ENCODE data around the gene FFAR3.

Gene FFAR3

DNA sequence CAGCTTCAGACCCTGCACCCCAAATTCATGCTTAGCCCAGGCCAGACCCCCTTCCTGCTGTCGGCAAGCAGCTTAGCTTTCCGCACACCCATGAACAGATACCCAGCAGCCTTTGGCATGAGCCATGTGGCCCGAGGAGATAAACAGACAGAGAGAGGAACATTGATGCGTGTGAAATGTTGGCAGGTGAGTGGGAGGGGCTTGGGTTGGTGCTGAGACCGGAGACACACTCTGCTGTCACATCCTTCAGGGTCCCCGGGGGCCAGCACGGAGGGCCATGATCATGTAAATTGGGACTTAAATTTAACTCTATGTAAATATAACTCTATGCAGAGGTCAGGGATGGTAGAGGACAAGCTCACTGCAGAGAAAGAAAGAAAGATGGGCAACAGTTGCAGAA lies 27.8 kb upstream of the FFAR3 start:
- no peak for DNase-seq (ENCODE audit: low read depth in 2 of 2)

DNA sequence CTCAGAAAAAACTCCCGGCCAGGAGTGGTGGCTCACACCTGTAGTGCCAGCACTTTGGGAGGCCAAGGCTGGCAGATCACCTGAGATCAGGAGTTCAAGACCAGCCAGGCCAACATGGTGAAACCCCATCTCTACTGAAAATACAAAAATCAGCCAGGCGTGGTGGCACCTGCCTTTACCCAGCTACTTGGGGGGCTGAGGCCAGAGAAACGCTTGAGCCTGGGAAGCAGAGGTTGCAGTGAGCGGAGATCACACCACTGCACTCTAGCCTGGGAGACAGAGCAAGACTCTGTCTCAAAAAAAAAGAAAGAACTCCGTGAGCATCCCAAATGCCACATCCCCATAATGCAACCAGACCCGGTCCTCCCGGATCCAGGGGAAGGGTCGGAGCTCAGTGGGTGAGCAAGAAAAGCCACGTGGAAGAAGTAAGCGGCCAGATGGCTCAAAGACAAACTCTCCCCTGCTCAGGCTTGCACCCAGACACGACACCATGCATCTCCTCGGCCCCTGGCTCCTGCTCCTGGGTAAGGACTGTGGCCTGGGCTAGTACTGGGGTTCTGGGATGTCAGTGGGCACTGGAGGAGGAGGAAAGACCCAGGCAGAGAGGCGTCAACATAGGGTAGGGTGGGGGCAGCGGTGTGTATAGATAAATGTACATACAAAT lies 26.6 kb upstream of the FFAR3 start:
- DNase-seq (ENCODE audit: low read depth in 2 of 2), result no peak

DNA sequence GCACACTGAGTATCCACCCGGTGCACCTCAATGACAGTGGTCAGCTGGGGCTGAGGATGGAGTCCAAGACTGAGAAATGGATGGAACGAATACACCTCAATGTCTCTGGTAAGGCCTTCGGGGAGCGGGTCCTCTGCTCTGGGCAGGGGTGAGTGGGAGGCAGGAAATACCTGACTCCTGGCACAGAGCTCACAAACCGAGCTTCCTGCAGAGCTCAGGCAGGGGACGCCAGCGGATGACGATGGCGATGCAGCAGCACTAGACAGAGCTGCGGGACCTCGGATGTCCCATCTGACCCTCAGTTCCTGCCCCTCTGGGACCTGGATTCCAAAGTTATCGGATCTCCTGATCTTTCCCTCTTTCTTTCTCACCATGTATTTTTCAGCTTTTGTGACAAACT lies 25.4 kb upstream of the FFAR3 start:
- no peak for DNase-seq (ENCODE audit: low read depth in 2 of 2)

DNA sequence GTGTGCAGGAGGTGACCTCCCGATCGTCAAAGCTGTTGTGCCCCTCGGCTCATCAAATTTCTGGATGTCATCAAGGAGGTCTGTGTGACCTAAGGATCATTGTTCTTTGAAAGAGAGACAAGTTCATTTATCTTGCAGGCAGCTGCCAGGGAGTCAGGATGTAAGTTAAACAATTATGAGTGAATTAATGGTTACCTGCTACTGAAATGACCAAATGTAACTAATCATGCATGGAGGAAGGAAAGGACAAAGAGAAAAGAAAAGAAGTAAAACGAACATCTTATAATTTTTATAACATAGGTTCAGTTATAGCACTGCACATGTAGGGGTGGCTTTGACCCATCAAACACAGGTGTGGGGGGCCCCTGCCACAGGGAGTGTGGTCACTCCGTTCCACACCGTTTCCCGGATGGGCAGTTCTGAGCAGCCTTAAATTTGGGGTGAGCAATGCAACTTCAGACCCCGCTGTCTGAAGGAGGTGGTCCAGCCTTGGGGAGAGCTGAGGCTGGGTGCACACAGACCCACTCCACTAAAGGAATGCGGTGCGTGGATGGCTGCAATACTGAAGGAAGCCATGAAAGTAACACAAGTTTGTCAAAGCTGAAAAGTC lies 24.0 kb upstream of the FFAR3 start:
- no peak for DNase-seq (ENCODE audit: low read depth in 2 of 2)

DNA sequence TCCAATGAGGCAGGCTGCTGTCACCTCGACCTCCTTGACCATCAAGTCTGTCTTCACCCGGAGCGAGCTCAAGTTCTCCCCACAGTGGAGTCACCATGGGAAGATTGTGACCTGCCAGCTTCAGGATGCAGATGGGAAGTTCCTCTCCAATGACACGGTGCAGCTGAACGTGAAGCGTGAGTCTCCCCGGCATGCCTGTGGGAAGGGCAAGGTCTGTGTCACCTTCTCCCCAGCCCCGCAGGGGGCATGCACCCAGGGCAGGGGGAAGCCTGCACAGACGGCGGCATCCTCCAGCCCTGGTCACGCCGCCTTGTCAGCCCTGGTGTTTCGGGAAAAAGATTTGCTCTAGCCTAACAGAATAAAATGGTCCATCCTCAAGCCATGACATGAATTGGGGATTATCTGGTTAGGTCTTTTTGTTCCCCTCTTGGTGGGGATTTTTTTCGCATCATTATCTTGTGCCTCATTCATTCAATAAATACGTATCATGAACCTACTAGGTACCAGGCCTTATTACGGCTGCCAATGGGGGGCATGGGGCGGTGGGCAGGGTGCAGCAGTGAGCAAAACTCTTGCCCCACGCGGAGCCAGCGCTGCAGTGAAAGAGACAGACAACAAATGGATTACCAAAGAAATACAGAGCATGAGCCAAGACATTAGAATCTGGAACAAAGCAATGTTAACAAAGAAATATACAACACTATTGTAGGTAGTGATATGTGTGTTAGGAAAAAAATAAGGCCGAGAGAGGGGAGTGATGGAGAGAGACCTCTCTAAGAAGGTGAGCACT lies 21.9 kb upstream of the FFAR3 start:
- no peak for DNase-seq (ENCODE audit: low read depth in 2 of 2)

DNA sequence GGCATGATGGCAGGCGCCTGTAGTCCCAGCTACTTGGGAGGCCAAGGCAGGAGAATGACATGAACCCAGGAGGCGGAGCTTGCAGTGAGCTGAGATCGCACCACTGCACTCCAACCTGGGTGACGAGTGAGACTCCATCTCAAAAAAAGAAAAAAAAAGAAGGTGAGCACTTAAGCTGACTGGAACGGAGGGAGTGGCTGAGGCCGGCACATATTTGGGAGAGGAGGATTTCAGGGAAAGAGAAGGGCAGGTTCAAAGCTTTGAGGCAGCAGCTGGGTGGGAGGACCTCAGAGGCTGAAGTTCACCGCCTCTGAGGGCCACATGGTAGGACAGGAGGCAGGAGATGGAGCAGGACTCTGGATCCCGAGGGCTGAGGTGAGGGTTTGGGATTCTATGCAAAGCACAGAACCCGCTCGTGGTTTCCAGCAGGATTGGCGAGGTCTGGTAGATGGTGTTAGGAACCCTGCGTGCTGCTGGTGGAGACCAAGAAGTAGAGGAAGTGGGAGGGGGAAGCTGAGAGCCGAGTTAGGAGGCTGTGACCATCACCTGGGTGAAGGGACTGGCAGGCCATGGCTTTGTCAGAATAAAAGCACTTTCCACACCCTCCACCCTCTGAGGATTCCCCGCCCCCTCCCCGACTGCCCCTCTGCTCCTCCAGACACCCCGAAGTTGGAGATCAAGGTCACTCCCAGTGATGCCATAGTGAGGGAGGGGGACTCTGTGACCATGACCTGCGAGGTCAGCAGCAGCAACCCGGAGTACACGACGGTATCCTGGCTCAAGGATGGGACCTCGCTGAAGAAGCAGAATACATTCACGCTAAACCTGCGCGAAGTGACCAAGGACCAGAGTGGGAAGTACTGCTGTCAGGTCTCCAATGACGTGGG lies 20.9 kb upstream of the FFAR3 start:
- DNase-seq (ENCODE audit: low read depth in 2 of 2), result no peak

DNA sequence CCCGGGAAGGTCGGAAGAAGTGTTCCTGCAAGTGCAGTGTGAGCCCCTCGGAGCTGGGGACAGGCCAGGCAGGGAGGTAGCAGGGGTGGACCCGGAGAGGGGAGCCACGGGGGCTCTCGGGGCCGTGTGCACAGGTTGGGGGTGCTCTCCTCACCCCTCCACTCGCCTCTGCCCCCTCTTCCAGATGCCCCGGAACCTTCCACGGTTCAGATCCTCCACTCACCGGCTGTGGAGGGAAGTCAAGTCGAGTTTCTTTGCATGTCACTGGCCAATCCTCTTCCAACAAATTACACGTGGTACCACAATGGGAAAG lies 20.3 kb upstream of the FFAR3 start:
- no peak for DNase-seq (ENCODE audit: low read depth in 2 of 2)

DNA sequence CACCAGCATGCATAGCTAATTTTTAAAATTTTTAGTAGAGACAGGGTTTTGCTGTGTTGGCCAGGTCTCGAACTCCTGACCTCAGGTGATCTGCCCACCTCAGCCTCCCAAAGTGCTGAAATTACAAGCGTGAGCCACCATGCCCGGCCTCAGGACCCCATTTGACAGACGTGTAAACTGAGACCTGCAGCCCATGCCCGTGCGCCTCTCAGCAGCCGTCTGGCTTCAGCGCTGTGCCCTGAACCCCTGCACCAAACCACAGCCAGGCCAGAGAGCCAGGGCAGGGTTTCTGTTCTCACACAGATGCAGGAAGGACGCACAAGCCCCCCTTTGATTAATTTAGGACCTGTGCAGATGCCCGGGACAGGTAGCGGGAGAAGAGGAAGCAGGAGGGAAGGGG lies 17.8 kb upstream of the FFAR3 start:
- DNase-seq (ENCODE audit: low read depth in 2 of 2), result no peak

DNA sequence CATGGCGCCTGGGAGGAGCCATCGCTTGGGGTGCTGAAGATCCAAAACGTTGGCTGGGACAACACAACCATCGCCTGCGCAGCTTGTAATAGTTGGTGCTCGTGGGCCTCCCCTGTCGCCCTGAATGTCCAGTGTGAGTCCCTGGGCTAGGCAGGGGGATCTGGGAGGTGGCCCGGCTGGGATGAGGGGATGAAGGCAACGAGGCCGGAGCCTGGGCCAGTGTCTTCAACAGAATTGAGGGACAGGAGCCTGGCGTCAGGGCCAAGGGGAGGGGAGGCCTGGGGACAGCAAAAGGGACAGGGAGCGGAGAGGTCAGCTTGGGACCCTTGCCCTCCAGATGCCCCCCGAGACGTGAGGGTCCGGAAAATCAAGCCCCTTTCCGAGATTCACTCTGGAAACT lies 17.3 kb upstream of the FFAR3 start:
- no peak for DNase-seq (ENCODE audit: low read depth in 2 of 2)

DNA sequence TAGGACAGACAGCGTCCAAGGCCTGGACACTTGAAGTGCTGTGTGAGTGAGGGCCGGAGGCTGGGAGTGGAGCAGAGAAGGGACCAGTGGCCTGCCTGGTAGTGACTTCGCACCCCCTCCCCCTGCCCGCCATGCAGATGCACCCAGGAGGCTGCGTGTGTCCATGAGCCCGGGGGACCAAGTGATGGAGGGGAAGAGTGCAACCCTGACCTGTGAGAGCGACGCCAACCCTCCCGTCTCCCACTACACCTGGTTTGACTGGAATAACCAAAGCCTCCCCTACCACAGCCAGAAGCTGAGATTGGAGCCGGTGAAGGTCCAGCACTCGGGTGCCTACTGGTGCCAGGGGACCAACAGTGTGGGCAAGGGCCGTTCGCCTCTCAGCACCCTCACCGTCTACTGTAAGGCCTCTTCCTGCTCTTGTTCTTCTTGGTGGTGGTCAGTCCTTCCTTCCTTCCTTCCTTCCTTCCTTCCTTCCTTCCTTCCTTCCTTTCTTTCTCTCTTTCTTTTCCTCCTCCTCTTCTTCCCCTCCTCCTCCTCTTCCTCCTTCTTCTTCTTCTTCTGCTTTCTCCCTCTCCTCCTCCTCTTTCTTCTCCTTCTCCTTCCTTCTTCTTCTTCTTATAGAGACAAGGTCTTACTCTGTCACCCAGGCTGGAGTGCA lies 16.6 kb upstream of the FFAR3 start:
- DNase-seq (ENCODE audit: low read depth in 2 of 2), result no peak

DNA sequence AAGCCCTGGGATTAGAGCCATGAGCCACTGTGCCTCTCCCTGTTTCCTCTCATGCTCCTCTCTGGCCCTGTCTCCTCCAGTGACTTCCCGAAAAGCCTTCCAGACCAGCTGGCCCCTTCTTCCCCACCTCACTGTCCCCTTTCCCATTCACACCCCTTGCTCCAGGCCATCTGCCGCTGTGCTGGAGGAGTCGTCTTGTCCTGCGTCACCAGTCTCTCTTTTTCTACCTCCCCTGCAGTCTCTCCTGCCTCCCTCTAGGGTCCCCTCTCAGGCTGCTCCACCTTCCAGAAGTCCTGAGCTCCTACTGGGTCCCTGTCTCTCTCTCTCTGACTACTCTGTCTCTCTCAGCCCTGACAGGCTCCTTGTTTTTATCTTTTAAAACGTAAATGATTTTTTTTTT lies 15.8 kb upstream of the FFAR3 start:
- DNase-seq (ENCODE audit: low read depth in 2 of 2), result no peak

DNA sequence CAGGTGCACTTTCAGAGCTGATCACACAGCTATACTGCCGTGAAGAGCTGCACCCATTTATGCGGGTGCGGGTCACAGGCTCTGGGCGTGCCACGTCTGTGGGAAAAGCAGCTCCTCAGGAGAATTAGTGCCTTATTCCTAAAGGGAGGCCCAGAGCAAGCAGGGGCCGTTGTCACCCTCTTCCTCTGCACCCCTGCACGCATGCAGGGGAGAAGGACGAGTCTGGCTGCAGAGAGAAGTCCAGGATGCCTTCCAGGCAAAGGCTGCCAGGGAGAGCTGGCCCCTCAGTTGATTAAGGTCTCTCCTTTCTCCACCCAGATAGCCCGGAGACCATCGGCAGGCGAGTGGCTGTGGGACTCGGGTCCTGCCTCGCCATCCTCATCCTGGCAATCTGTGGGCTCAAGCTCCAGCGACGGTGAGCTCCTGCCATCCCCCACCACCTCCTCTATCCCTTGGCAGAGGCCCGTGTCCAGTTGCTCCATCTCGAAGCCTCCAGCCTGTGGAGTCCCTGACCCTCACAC lies 13.7 kb upstream of the FFAR3 start:
- no peak for DNase-seq (ENCODE audit: low read depth in 2 of 2)

DNA sequence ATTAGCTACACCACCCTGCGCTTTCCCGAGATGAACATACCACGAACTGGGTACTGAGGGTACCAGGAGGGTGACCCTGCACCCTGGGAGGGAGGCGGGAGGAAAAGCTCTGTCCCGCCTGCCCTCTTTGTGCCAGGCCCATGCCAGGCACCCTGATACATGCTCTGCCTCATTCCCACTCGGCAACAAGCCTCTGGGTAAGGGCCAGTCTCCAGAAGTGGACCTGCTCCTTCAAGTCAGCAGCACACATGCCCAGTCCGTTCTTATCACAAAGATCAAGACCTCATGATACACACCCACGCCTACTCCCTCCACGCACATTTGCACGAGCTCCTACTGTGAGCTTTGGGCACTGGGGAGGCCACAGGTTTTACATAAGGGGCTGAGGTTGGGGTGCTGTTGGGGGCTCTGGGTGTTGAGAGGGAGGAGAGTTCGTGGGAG lies 12.6 kb upstream of the FFAR3 start:
- DNase-seq (ENCODE audit: low read depth in 2 of 2), result no peak

DNA sequence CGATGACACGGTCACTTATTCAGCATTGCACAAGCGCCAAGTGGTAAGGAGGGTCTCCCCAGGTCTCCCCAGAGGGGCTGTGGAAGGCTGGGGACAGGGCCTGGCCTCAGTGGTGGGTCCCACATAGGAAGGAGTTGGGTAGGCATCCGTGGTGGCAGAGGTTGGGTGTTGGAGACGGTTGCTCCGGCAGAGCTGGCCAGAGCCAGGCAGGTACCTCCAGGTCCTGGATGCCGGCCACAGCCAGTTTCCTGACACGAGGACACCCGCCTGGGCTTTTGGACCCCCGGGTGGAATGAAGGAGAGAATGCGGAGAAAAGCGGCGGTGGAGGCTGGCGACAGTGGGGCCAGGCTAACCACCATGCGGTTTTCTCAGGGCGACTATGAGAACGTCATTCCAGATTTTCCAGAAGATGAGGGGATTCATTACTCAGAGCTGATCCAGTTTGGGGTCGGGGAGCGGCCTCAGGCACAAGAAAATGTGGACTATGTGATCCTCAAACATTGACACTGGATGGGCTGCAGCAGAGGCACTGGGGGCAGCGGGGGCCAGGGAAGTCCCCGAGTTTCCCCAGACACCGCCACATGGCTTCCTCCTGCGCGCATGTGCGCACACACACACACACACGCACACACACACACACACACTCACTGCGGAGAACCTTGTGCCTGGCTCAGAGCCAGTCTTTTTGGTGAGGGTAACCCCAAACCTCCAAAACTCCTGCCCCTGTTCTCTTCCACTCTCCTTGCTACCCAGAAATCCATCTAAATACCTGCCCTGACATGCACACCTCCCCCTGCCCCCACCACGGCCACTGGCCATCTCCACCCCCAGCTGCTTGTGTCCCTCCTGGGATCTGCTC lies 11.8 kb upstream of the FFAR3 start:
- DNase-seq (ENCODE audit: low read depth in 2 of 2), result peak; percentile 15 to 62

DNA sequence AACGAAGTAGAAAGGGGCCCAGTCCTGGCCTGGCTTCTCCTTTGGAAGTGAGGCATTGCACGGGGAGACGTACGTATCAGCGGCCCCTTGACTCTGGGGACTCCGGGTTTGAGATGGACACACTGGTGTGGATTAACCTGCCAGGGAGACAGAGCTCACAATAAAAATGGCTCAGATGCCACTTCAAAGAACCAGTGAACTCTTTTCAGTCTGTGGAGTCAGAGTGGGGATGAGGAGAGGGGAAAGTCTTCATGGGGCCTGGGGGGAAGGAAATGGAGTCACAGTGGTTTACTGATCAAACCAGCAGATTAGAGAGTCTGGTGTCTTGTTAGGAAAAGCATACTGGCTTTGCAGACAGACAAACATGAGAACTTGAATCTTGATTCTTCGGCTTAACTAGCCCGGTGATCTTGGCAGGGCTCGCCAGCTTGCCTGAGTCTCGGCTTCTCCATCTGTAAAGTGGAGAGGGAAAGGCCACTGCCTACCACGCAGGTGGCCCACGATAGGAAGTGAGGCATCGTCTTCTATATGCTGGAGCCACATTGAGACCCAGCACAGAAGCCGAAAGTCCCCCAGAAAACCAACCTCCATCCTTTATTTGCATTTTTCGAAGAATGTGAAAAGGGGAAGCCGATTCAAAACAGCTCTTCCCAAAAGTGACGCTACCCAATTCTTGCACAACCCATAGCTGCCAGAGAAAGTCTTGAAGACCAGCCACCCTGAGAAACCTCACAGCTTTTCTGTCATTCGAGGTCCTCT lies 10.9 kb upstream of the FFAR3 start, which contains the start of gene FFAR1:
Gene FFAR1, plus strand, starts transcription at position 732 of the 759 bp plus-strand sequence. CDS start 3,650 bp downstream, outside the sequence.
- peak; percentile 14 to 45 for DNase-seq (ENCODE audit: low read depth in 2 of 2)

DNA sequence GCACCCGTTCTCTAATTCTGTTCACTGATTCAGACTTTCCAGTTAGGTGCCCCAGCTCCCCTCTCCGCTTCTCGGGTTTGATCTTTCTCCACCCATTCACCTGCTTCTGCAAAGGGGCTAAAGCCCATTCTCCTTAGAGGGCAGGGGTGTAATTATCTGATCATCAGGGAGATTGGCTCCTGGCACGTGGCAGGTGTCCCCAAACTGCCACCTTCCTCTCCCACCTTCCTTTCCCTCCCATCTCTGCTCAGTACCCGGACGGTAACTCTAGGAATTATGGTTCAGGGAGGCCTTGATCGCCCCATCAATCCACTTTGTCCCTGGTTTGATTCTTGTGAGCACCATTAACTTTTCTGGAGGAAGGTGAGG lies 10.3 kb upstream of the FFAR3 start:
- DNase-seq (ENCODE audit: low read depth in 2 of 2), result no peak

DNA sequence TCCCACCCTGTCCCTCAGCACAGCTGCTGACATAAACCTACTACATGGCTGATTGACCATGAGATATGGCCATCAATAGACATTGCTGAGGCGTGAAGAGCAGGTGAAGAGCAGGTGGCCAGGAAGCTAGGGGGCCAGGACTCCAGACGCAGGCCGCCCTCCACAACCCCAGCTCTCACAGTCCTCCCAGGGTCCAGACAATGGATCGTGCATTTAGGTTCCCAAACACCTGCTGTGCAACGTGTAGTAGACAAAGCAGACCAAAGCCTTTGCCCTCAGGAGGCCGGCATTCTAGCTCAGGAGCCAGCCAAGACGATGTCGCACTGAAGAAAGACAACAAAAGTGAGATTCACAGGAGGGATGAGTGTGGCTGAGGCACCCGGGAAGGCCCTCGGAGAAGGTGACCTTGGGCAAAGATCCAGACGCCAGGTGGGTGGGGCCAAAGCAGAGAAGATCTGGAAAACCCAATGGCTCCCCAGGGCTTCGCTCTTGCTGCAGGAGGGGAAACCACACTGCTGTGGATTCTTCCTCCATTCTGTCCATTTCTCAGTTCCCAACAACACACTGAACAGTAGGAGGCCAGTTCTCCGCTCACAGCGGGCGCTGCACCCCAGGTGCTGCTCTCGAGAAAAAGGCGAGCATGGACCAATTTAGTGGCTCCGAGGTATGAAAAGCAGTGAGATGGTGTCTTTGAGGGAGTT lies 9.2 kb upstream of the FFAR3 start:
- DNase-seq (ENCODE audit: low read depth in 2 of 2), result no peak

DNA sequence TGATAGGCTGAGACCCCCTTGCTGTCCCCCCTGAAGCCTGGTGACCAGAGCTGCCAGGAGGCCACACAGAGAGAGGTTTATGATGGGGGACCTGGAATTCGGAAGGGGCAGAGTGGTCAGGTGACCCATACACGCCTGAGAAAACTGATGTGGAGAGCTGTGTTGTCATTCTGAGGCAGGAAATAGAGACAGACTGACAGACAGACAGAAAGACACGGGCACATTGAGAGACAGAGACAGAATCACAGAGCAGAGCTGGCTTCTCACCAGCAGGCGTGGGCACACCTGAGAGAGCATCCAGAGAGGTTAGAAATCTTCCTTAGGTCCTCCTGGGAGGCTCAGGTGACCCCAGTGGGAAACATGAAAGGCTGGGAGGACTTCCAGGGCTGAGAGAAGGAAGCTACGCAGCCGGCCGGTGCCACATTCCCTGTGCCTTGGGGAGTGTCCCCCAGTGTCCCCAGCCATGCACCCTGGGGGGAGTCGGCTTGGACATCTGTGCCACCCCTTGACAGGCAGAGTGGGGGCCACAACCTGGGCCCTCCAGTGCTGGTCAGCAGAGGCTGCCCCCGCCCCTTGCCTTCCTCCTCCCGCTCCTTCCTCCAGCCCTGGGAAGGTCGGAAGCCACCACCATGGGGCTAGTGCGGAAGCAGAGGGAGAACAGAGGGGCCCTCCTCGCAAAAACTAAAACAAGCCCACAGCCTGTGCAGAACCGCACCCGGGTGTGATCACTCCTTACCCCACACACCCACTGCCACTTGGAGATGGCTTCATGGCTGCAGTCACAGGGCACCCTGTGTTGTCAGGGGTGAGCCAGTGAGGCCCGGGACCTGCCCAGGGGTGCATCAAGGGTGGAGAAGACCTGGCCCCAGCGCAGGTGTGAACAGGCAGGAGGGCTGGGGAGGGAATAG lies 8.4 kb upstream of the FFAR3 start:
- no peak for DNase-seq (ENCODE audit: low read depth in 2 of 2)
